Nephron (organoid): ENCODE measurements around the gene PRTFDC1.
"Not testable (repeated sequence)": the region's sequence is repeated elsewhere in the genome, so short reads cannot be mapped to it uniquely, and the experiment has no call there.

Source experiments
- H3K27ac Mint-ChIP-seq, 3 experiments: 2 replicates each; pipeline ENCODE4 v1.8.0; 2020; ENCODE audit warnings: mixed read lengths in 3 of 3, mild to moderate bottlenecking in 2 of 3, moderate library complexity in 1 of 3
- H3K27me3 Mint-ChIP-seq: 2 replicates; pipeline ENCODE4 v1.8.0; 2021; ENCODE audit warnings: low read depth, mild to moderate bottlenecking, moderate library complexity, mixed read lengths
- H3K36me3 Mint-ChIP-seq: 2 replicates; pipeline ENCODE4 v1.8.0; 2020; ENCODE audit warnings: low read depth, mixed read lengths
- H3K4me1 Mint-ChIP-seq: 2 replicates; pipeline ENCODE4 v1.8.0; 2020; ENCODE audit warnings: mixed read lengths
- H3K4me3 Mint-ChIP-seq, 3 experiments: 2 replicates each; pipeline ENCODE4 v1.8.0; 2020; ENCODE audit warnings: mild to moderate bottlenecking in 3 of 3, mixed read lengths in 3 of 3, moderate library complexity in 2 of 3
- H3K9me3 Mint-ChIP-seq: 2 replicates; pipeline ENCODE4 v1.8.0; 2020; ENCODE audit warnings: mixed read lengths
- TF ChIP-seq, protein P1 (sequence below), 3 experiments: fragments of 200-600 bp; sonication (generic); IDR thresholded peaks; one replicate each; pipeline ENCODE4 v1.5.0; 2021; ENCODE audit warnings: antibody characterized with exemption in 3 of 3; ENCODE audit not compliant: unreplicated experiment in 3 of 3

The PRTFDC1 gene

DNA sequence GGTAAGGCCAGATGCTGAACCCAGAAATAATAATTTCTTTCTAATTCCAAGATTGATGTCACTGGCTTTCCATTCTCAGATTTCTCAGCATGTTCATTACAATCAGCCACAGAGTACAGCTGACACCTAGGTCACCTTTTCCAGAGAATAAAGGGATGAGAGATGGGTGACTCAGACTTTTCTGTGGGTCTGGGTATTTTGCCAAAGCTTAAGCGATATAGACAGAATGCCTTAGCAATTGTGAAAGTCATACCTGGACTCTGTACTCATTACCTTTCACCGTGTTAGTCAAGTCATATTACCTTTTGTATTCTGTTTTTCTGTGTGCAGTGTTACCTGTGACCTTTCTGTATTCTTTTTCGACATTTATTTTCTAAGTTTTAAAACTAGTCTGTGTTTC lies 10.6 kb upstream of the PRTFDC1 start:
- Mint-ChIP-seq H3K36me3 (no peaks in the 10 kb centered on the region), H3K4me1 (peaks cover 18% of the 10 kb centered on the region), H3K27ac (no peak overlapping the region), H3K27me3 (no peaks in the 10 kb centered on the region), H3K4me3 (no peak overlapping the region), H3K9me3 (no peaks in the 10 kb centered on the region)
- TF ChIP-seq, protein P1, sequence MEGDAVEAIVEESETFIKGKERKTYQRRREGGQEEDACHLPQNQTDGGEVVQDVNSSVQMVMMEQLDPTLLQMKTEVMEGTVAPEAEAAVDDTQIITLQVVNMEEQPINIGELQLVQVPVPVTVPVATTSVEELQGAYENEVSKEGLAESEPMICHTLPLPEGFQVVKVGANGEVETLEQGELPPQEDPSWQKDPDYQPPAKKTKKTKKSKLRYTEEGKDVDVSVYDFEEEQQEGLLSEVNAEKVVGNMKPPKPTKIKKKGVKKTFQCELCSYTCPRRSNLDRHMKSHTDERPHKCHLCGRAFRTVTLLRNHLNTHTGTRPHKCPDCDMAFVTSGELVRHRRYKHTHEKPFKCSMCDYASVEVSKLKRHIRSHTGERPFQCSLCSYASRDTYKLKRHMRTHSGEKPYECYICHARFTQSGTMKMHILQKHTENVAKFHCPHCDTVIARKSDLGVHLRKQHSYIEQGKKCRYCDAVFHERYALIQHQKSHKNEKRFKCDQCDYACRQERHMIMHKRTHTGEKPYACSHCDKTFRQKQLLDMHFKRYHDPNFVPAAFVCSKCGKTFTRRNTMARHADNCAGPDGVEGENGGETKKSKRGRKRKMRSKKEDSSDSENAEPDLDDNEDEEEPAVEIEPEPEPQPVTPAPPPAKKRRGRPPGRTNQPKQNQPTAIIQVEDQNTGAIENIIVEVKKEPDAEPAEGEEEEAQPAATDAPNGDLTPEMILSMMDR (IDR thresholded peaks at IDR 0.05; ENCODE audit: unreplicated experiment in 3 of 3), result no peak

DNA sequence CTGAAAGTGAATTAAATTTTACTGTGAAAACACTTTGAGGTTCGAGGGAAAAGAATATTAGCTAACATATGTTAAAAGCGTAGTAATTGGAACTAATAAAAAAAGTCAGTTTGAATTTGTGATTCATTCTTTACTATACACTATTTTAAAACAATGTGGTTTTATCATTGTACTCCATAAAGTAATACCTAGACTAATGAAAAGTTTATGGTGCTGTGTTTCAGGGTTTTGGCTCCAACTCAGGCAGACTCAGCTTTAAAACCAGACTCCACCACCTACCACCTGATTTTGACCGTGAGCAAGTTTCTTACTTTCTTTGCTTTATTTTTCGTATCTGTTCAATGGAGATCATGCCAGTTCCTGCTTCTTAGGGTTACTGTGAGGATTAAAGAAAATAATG lies 9.2 kb upstream of the PRTFDC1 start:
- H3K27ac Mint-ChIP-seq, result no peak overlapping the region
- H3K4me3 Mint-ChIP-seq, result no peak overlapping the region
- no peaks in the 10 kb centered on the region for H3K9me3 Mint-ChIP-seq
- peaks cover 22% of the 10 kb centered on the region for H3K4me1 Mint-ChIP-seq
- no peaks in the 10 kb centered on the region for H3K36me3 Mint-ChIP-seq
- TF ChIP-seq, protein P1 (IDR thresholded peaks at IDR 0.05; ENCODE audit: unreplicated experiment in 3 of 3), result no peak
- no peaks in the 10 kb centered on the region for H3K27me3 Mint-ChIP-seq

DNA sequence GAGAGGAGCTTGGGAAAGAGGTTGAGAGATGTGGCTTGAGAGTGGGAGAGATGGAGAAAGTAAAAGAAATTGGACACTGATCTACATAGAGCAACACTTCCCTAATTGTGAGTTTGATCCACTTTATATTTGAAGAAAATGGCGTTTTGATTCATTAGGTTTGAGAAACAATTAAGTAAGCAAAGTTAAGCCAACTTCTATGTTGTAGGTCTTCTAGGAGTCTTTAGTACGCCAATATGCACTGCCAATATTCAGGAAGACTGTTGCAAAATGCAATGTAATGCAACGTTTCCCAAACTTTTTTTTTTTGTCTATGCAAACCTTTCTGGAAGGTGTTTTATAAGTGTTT lies 7.0 kb upstream of the PRTFDC1 start:
- TF ChIP-seq, protein P1 (IDR thresholded peaks at IDR 0.05; ENCODE audit: unreplicated experiment in 3 of 3), result no peak
- Mint-ChIP-seq H3K27me3 (no peaks in the 10 kb centered on the region), H3K9me3 (no peaks in the 10 kb centered on the region), H3K4me3 (peak overlapping the region in 1 of 3 experiments; percentile 22), H3K36me3 (no peaks in the 10 kb centered on the region), H3K4me1 (peaks cover 17% of the 10 kb centered on the region), H3K27ac (peak overlapping the region; percentile 92 to 97 (median 94))

DNA sequence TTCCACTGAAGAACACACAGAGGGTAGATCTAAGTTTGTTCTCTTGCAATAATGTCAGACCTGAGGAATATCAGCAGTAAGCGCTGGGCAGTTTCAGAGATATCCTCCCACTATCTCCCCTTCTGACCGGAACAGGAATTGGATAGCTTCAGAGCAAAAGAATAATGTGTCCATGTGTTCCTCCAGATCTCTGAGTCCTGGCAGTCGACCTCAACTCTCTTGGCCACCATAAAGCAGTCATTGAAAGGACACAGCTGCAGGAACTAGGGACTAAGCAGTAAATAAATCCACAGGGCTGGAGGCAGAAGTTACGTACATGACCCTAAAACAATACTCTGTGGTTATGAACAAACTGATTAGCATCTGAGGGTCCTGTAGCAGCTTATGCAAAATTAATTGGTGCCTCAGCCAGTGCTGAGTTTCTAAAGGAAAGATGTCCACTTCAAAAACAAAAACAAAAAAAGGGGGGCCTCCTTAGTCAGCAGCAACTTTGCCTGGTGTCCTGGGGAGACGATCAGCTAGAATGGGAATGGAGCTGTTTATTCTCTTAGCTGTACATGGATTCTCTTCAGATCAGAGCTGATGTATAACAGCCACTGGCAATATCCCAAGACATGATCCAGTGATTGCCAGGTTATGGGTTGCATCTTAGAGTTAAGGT lies 6.4 kb upstream of the PRTFDC1 start:
- TF ChIP-seq, protein P1 (IDR thresholded peaks at IDR 0.05; ENCODE audit: unreplicated experiment in 3 of 3), result no peak
- peak overlapping the region; percentile 92 to 97 (median 94) for H3K27ac Mint-ChIP-seq
- peak overlapping the region; percentile 2 to 51 (median 3) for H3K4me3 Mint-ChIP-seq
- no peaks in the 10 kb centered on the region for H3K9me3 Mint-ChIP-seq
- no peaks in the 10 kb centered on the region for H3K36me3 Mint-ChIP-seq
- no peaks in the 10 kb centered on the region for H3K27me3 Mint-ChIP-seq
- H3K4me1 Mint-ChIP-seq, result peaks cover 22% of the 10 kb centered on the region

DNA sequence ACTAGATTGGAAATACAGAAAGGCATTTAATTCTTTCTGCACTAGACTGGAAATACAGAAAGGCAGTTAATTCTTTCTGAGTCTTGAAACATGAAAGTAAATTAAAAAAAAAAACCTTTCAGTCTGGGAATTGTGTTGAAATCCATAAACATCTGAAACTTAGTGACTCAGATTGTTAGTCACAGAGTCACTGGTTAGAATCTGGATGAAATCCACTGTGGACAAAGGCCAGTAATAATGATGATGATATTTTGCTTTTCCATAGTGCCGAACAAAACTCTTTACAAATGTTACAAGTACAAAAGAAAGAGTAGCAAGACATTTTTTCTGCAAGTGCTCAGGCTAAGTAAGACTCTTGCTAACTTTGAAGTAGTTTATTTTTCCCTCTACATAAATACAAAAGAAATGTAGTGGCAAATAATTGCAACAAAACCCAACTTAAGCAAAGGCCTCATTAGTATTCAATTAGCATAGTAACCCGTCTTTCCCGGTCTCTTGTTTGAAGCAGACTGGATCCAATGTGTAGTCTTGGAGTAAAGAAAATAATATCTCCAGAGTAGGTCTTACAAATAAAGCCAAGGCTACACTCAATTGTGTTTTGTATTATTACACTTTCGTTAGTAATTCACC lies 5.8 kb upstream of the PRTFDC1 start:
- Mint-ChIP-seq H3K36me3 (no peaks in the 10 kb centered on the region), H3K27me3 (no peaks in the 10 kb centered on the region), H3K9me3 (no peaks in the 10 kb centered on the region), H3K4me1 (peaks cover 28% of the 10 kb centered on the region), H3K27ac (peak overlapping the region; percentile 92 to 97 (median 94)), H3K4me3 (peak overlapping the region in 1 of 3 experiments; percentile 51)
- TF ChIP-seq, protein P1 (IDR thresholded peaks at IDR 0.05; ENCODE audit: unreplicated experiment in 3 of 3), result no peak

DNA sequence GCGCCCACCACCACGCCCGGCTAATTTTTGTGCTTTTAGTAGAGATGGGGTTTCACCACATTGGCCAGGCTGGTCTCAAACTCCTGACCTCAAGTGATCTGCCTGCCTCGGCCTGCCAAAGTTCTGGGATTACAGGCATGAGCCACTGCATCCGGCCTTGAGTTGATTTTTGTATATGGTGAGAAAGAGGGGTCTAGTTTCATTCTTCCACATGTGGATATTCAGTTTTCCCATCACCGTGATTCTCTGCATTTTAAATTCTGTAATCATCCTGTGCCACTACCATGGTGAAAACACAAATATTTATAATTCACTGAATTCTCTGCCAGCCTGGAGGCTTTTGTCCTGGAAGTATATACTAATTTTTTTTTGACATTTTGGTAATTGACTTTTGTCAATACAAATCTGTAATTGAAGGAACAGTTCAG lies 5.2 kb upstream of the PRTFDC1 start:
- H3K4me1 Mint-ChIP-seq, result peaks cover 32% of the 10 kb centered on the region
- not testable (repeated sequence) for H3K4me3 Mint-ChIP-seq, H3K27me3 Mint-ChIP-seq, H3K36me3 Mint-ChIP-seq, H3K9me3 Mint-ChIP-seq
- peak overlapping the region; percentile 92 to 97 (median 94) for H3K27ac Mint-ChIP-seq
